ENCODE data around the gene CSNK1G2. TPM values are rescaled to one million over a fixed set of nuclear protein-coding genes. Genes with fewer than 3 reads are reported as not detected.

CSNK1G2 gene
- total and polyA plus RNA-seq, 2 experiments from 2014 or later: 56.8 to 82.5 TPM

DNA sequence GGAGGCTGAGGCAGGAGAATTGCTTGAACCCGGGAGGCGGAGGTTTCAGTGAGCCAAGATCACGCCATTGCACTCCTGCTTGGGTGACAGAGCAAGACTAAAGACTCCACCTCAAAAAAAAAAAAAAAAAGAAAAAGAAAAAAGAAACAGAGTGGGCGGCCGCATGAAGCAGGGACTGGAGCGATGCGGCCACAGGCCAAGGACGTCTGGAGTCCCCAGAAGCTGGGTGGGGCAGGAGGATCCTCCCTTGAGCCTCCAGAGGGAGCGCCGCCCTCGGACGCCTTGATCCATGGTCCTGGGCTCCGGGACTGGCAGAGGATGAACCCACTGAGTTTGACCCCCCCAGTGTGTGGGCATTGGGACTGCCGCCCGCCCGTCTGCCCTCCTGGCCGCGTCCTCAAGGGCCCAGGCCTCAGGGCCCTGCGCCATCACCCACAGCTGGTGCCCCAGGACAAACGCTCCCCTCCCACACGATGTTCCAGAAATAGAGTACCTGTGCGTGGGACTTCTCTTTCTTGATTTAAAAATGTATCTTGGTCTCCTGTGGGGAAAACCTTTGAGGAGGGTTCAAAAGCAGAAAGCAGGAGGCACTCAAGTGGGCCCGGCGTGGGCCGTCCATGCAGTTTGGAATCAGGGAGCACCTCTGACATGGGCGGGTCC lies 59.0 kb downstream of the CSNK1G2 start:
- no peaks in the 10 kb centered on the region for H4K20me1 ChIP-seq (ENCODE audit: insufficient read depth, poor library complexity, severe bottlenecking)
- no peaks in the 10 kb centered on the region for H3K27me3 ChIP-seq
- H3K36me3 ChIP-seq (replicated peaks; ENCODE audit: insufficient read depth, low read depth): no peaks in the 10 kb centered on the region
- H3K9me2 ChIP-seq (replicated peaks; ENCODE audit: insufficient read depth): no peaks in the 10 kb centered on the region
- no peak overlapping the region for H3K27ac ChIP-seq
- peak; percentile 4 for DNase-seq (ENCODE audit: low spot score)
- H3K4me3 ChIP-seq: no peak overlapping the region
- no peaks in the 10 kb centered on the region for H3K4me1 ChIP-seq (ENCODE audit: insufficient read depth)
- H3K79me2 ChIP-seq: peaks cover 9% of the 10 kb centered on the region
- peaks cover 4% of the 10 kb centered on the region for H3K9me3 ChIP-seq (ENCODE audit: low read depth)
- no peak overlapping the region for H3K4me2 ChIP-seq
- TF ChIP-seq EZH2 (IDR thresholded peaks at IDR 0.05; ENCODE audit: borderline replicate concordance) (no peak), EZH2phosphoT487 (IDR thresholded peaks at IDR 0.05; ENCODE audit: low read depth, severe bottlenecking, unreplicated experiment) (no peak)
- TF ChIP-seq, protein P1, sequence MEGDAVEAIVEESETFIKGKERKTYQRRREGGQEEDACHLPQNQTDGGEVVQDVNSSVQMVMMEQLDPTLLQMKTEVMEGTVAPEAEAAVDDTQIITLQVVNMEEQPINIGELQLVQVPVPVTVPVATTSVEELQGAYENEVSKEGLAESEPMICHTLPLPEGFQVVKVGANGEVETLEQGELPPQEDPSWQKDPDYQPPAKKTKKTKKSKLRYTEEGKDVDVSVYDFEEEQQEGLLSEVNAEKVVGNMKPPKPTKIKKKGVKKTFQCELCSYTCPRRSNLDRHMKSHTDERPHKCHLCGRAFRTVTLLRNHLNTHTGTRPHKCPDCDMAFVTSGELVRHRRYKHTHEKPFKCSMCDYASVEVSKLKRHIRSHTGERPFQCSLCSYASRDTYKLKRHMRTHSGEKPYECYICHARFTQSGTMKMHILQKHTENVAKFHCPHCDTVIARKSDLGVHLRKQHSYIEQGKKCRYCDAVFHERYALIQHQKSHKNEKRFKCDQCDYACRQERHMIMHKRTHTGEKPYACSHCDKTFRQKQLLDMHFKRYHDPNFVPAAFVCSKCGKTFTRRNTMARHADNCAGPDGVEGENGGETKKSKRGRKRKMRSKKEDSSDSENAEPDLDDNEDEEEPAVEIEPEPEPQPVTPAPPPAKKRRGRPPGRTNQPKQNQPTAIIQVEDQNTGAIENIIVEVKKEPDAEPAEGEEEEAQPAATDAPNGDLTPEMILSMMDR (IDR thresholded peaks at IDR 0.05; ENCODE audit: poor library complexity): no peak
- WGBS (ENCODE audit: low lambda C conversion rate, missing lambda C conversion rate): 97% methylated on average over 24 of the region's 26 CpGs
- H2AFZ ChIP-seq: no peak overlapping the region

DNA sequence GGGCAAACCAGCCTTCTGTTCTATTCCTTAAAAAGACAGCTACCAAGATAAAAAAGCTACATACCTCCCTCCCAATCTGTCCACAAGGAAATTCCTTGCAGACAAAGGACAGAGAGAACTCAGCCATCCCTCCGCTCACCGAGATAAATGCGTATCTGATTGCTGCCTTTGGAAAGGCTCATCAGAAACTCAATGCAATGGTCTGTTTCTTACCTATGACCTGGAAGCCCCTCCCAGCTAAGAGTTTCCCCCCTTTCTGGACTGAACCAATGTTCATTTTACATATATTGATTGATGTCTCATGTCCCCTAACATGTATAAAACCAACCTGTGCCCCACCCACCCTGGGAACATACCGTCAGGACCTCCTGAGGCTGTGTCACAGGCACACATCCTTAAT lies 62.9 kb downstream of the CSNK1G2 start:
- no peaks in the 10 kb centered on the region for H3K36me3 ChIP-seq (replicated peaks; ENCODE audit: insufficient read depth, low read depth)
- no peak overlapping the region for H2AFZ ChIP-seq
- H3K4me3 ChIP-seq: no peak overlapping the region
- H3K4me2 ChIP-seq: no peak overlapping the region
- H3K9me2 ChIP-seq (replicated peaks; ENCODE audit: insufficient read depth): no peaks in the 10 kb centered on the region
- no peaks in the 10 kb centered on the region for H3K9me3 ChIP-seq (ENCODE audit: low read depth)
- H3K27me3 ChIP-seq: no peaks in the 10 kb centered on the region
- peaks cover 37% of the 10 kb centered on the region for H3K79me2 ChIP-seq
- DNase-seq (ENCODE audit: low spot score): no peak
- TF ChIP-seq, protein P1 (IDR thresholded peaks at IDR 0.05; ENCODE audit: poor library complexity): no peak
- TF ChIP-seq EZH2 (IDR thresholded peaks at IDR 0.05; ENCODE audit: borderline replicate concordance) (no peak), EZH2phosphoT487 (IDR thresholded peaks at IDR 0.05; ENCODE audit: low read depth, severe bottlenecking, unreplicated experiment) (no peak)
- H3K27ac ChIP-seq: no peak overlapping the region
- no peaks in the 10 kb centered on the region for H4K20me1 ChIP-seq (ENCODE audit: insufficient read depth, poor library complexity, severe bottlenecking)
- no peaks in the 10 kb centered on the region for H3K4me1 ChIP-seq (ENCODE audit: insufficient read depth)
- WGBS (ENCODE audit: low lambda C conversion rate, missing lambda C conversion rate): 83% methylated on average over 4 of the region's 4 CpGs

DNA sequence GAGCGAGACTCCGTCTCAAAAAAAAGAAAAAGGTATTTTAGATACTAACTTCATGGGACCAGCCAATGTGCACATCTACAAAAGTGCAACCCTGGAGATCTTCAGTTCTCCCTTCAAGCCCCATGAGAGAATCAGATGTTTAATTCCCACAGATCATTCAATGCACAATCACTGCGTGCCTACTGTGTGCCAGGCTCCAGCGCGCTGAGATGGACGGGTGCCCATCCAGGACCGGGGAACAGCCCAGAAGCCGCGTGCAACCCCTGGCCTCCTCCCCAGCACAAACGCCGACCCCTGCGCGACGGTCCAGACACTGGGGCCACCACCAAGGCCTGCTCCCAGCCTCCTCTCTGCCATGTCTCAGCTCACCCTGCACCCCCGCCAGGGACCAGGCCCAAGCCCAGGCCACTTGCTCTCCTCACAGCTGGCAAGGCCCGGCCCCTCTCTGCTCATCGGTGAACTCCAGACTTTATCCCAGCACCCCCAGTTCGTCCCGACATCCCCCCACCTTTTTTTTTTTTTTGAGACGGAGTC lies 69.2 kb downstream of the CSNK1G2 start:
- Histone ChIP-seq H3K79me2 (peaks cover 78% of the 10 kb centered on the region), H3K36me3 (replicated peaks; ENCODE audit: insufficient read depth, low read depth) (no peaks in the 10 kb centered on the region), H4K20me1 (ENCODE audit: insufficient read depth, poor library complexity, severe bottlenecking) (no peaks in the 10 kb centered on the region), H3K9me3 (ENCODE audit: low read depth) (no peaks in the 10 kb centered on the region), H3K4me1 (ENCODE audit: insufficient read depth) (no peaks in the 10 kb centered on the region), H2AFZ (no peak overlapping the region), H3K9me2 (replicated peaks; ENCODE audit: insufficient read depth) (no peaks in the 10 kb centered on the region), H3K4me2 (no peak overlapping the region), H3K27ac (no peak overlapping the region), H3K27me3 (no peaks in the 10 kb centered on the region), H3K4me3 (no peak overlapping the region)
- WGBS (ENCODE audit: low lambda C conversion rate, missing lambda C conversion rate): 98% methylated on average over 20 of the region's 20 CpGs
- no peak for TF ChIP-seq EZH2 (IDR thresholded peaks at IDR 0.05; ENCODE audit: borderline replicate concordance)
- TF ChIP-seq EZH2phosphoT487 (IDR thresholded peaks at IDR 0.05; ENCODE audit: low read depth, severe bottlenecking, unreplicated experiment): no peak
- TF ChIP-seq, protein P1 (IDR thresholded peaks at IDR 0.05; ENCODE audit: poor library complexity): no peak
- no peak for DNase-seq (ENCODE audit: low spot score)

Measured in hepatocyte (in vitro differentiated cells).